ENCODE data around the gene SLC26A11. TPM values are rescaled to one million over a fixed set of nuclear protein-coding genes. Genes with fewer than 3 reads are reported as not detected.

Gene SLC26A11
- total and polyA plus RNA-seq, 2 of the 13 experiments (the other 11 are each of a cell fraction or from before 2014, with no cell fraction given) = 8.7 to 13.2 TPM

DNA sequence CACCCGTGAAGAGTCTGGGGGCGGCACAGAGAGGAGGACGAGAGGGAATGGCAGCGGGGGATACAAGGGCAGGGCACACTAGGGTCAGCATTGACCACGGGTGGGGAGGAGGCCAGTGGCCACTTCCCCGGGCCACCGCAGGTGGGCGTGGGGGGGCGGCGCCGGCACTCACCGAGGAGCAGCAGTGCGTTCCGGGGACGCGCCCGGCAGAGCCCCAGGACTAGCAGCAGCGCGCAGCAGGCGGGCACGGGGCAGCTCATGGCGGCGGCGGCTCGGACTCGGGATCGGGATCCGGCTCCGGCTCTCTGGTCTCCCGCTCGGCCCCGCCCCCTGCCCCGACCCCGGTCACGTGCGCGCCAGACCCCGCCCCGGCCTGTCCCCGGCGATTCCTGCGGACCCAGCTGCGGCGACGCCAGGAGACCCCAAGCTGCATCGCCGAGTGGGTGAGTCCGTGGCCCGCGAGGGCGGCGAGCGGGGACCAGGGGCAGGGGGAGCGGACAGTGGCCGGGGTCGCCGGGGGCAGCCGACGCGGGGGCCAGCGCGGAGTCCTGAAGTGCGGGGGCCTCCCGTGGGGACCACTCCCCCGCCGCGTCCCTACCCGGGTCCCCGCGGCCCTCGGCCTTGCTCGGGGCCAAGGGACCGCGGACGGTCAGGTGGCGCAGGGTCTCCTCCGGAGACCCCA, at the start of gene SLC26A11, which contains the start of gene SGSH (continued):
- TF ChIP-seq, protein P1, sequence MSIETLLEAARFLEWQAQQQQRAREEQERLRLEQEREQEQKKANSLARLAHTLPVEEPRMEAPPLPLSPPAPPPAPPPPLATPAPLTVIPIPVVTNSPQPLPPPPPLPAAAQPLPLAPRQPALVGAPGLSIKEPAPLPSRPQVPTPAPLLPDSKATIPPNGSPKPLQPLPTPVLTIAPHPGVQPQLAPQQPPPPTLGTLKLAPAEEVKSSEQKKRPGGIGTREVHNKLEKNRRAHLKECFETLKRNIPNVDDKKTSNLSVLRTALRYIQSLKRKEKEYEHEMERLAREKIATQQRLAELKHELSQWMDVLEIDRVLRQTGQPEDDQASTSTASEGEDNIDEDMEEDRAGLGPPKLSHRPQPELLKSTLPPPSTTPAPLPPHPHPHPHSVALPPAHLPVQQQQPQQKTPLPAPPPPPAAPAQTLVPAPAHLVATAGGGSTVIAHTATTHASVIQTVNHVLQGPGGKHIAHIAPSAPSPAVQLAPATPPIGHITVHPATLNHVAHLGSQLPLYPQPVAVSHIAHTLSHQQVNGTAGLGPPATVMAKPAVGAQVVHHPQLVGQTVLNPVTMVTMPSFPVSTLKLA (IDR thresholded peaks at IDR 0.05) = no peak
- TF ChIP-seq POLR2G (IDR thresholded peaks at IDR 0.05; ENCODE audit: low read depth, low read length) = peak; percentile 71
- TF ChIP-seq, protein P2, sequence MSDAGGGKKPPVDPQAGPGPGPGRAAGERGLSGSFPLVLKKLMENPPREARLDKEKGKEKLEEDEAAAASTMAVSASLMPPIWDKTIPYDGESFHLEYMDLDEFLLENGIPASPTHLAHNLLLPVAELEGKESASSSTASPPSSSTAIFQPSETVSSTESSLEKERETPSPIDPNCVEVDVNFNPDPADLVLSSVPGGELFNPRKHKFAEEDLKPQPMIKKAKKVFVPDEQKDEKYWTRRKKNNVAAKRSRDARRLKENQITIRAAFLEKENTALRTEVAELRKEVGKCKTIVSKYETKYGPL (CRISPR knock-in tag; IDR thresholded peaks at IDR 0.05) = no peak
- TF ChIP-seq NFYB (CRISPR knock-in tag; IDR thresholded peaks at IDR 0.05) = no peak
- TF ChIP-seq ZNF720 (CRISPR knock-in tag; IDR thresholded peaks at IDR 0.05) = no peak
- TF ChIP-seq, protein P3, sequence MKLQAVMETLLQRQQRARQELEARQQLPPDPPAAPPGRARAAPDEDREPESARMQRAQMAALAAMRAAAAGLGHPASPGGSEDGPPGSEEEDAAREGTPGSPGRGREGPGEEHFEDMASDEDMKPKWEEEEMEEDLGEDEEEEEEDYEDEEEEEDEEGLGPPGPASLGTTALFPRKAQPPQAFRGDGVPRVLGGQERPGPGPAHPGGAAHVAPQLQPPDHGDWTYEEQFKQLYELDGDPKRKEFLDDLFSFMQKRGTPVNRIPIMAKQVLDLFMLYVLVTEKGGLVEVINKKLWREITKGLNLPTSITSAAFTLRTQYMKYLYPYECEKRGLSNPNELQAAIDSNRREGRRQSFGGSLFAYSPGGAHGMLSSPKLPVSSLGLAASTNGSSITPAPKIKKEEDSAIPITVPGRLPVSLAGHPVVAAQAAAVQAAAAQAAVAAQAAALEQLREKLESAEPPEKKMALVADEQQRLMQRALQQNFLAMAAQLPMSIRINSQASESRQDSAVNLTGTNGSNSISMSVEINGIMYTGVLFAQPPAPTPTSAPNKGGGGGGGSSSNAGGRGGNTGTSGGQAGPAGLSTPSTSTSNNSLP (IDR thresholded peaks at IDR 0.05; ENCODE audit: low read depth, low read length) = no peak
- no peak for TF ChIP-seq HOXA5 (CRISPR knock-in tag; IDR thresholded peaks at IDR 0.05)
- no peak for TF ChIP-seq GTF2F1 (IDR thresholded peaks at IDR 0.05; ENCODE audit: low read length)
- TF ChIP-seq, protein P4, sequence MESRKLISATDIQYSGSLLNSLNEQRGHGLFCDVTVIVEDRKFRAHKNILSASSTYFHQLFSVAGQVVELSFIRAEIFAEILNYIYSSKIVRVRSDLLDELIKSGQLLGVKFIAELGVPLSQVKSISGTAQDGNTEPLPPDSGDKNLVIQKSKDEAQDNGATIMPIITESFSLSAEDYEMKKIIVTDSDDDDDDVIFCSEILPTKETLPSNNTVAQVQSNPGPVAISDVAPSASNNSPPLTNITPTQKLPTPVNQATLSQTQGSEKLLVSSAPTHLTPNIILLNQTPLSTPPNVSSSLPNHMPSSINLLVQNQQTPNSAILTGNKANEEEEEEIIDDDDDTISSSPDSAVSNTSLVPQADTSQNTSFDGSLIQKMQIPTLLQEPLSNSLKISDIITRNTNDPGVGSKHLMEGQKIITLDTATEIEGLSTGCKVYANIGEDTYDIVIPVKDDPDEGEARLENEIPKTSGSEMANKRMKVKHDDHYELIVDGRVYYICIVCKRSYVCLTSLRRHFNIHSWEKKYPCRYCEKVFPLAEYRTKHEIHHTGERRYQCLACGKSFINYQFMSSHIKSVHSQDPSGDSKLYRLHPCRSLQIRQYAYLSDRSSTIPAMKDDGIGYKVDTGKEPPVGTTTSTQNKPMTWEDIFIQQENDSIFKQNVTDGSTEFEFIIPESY (CRISPR knock-in tag; IDR thresholded peaks at IDR 0.05) = no peak
- TF ChIP-seq, protein P5, sequence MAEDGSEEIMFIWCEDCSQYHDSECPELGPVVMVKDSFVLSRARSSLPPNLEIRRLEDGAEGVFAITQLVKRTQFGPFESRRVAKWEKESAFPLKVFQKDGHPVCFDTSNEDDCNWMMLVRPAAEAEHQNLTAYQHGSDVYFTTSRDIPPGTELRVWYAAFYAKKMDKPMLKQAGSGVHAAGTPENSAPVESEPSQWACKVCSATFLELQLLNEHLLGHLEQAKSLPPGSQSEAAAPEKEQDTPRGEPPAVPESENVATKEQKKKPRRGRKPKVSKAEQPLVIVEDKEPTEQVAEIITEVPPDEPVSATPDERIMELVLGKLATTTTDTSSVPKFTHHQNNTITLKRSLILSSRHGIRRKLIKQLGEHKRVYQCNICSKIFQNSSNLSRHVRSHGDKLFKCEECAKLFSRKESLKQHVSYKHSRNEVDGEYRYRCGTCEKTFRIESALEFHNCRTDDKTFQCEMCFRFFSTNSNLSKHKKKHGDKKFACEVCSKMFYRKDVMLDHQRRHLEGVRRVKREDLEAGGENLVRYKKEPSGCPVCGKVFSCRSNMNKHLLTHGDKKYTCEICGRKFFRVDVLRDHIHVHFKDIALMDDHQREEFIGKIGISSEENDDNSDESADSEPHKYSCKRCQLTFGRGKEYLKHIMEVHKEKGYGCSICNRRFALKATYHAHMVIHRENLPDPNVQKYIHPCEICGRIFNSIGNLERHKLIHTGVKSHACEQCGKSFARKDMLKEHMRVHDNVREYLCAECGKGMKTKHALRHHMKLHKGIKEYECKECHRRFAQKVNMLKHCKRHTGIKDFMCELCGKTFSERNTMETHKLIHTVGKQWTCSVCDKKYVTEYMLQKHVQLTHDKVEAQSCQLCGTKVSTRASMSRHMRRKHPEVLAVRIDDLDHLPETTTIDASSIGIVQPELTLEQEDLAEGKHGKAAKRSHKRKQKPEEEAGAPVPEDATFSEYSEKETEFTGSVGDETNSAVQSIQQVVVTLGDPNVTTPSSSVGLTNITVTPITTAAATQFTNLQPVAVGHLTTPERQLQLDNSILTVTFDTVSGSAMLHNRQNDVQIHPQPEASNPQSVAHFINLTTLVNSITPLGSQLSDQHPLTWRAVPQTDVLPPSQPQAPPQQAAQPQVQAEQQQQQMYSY (CRISPR knock-in tag; IDR thresholded peaks at IDR 0.05) = peak; percentile 94
- TF ChIP-seq LCORL (IDR thresholded peaks at IDR 0.05) = no peak
- no peak for TF ChIP-seq LCORL (CRISPR knock-in tag; IDR thresholded peaks at IDR 0.05)
- TF ChIP-seq SNRNP70 (IDR thresholded peaks at IDR 0.05; ENCODE audit: low read depth, low read length) = no peak
- TF ChIP-seq ZNF333 (CRISPR knock-in tag; IDR thresholded peaks at IDR 0.05; ENCODE audit: borderline replicate concordance) = peak; percentile 76; the same call in 1 of the 2 replicates
- TF ChIP-seq ZNF263 (CRISPR knock-in tag; IDR thresholded peaks at IDR 0.05) = no peak; the same call in 1 of the 2 replicates
- no peak for TF ChIP-seq AGO2 (optimal IDR thresholded peaks at IDR 0.05; ENCODE audit: low read depth, low read length)
- TF ChIP-seq, protein P6, sequence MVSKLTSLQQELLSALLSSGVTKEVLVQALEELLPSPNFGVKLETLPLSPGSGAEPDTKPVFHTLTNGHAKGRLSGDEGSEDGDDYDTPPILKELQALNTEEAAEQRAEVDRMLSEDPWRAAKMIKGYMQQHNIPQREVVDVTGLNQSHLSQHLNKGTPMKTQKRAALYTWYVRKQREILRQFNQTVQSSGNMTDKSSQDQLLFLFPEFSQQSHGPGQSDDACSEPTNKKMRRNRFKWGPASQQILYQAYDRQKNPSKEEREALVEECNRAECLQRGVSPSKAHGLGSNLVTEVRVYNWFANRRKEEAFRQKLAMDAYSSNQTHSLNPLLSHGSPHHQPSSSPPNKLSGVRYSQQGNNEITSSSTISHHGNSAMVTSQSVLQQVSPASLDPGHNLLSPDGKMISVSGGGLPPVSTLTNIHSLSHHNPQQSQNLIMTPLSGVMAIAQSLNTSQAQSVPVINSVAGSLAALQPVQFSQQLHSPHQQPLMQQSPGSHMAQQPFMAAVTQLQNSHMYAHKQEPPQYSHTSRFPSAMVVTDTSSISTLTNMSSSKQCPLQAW (CRISPR knock-in tag; IDR thresholded peaks at IDR 0.05) = 0 out of 2 replicates have a peak, but pooled peaks have one; percentile 13
- TF ChIP-seq, protein P7, sequence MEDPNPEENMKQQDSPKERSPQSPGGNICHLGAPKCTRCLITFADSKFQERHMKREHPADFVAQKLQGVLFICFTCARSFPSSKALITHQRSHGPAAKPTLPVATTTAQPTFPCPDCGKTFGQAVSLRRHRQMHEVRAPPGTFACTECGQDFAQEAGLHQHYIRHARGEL (CRISPR knock-in tag; IDR thresholded peaks at IDR 0.05) = no peak

Measured in HepG2 (cell line).